Keratinocyte (primary cell): ENCODE data around the gene SPOP.

Experiments used
- CTCF ChIP-seq, 3 experiments: IDR thresholded peaks in 1 of 3; conservative IDR thresholded peaks in 1 of 3; optimal IDR thresholded peaks in 1 of 3; 2 replicates in 2 of 3; 3 replicates in 1 of 3; pipeline versions ENCODE3 to v1.5.1; 2011; ENCODE audit warnings: low read length in 3 of 3, mild to moderate bottlenecking in 3 of 3, moderate library complexity in 2 of 3, control low read depth in 1 of 3, inconsistent platforms in 1 of 3; ENCODE audit not compliant: insufficient read depth in 2 of 3; ENCODE audit errors: extremely low read depth in 1 of 3
- EZH2 ChIP-seq: IDR thresholded peaks from one replicate; pipeline ENCODE4 v1.6.1; 2012; ENCODE audit warnings: inconsistent platforms, mild to moderate bottlenecking, low read length, moderate library complexity

- TF ChIP-seq EZH2 (no peak), CTCF (optimal IDR thresholded peaks at IDR 0.05 in 1 of 3, IDR thresholded peaks at IDR 0.05 in 1 of 3, conservative IDR thresholded peaks at IDR 0.05 in 1 of 3; ENCODE audit: extremely low read depth in 1 of 3, insufficient read depth in 2 of 3, low read length in 3 of 3) (peak; percentile 63 to 77 (median 64))
Measured at GRCh38 chr17:49703557-49704277, 25.8 kb upstream of the SPOP start.
